HG02970 (cell line): ENCODE measurements around the gene KCNK3.

ENCODE experiments used
- ATAC-seq: cut with Tn5 transposase; IDR thresholded peaks from one replicate; pipeline ENCODE4 v1.9.1; 2021; ENCODE audit warnings: mild to moderate bottlenecking, moderate library complexity, moderate number of reproducible peaks; ENCODE audit not compliant: unreplicated experiment, low FRiP score

Gene KCNK3

DNA sequence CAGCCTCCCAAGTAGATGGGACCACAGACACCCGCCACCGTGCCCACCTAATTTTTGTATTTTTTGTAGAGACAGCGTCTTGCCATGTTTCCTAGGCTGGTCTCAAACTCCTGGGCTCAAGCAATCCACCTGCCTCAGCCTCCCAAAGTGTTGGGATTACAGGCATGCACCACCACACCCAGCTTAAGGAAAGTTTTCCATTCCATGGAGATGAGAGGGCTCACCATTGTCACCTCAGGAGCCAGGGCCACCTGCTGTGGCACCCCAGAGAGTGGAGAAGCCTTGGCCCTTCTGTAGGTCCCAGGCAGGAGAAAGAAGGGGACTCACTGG is 76.2 kb downstream of the KCNK3 start:
- no peak for ATAC-seq

DNA sequence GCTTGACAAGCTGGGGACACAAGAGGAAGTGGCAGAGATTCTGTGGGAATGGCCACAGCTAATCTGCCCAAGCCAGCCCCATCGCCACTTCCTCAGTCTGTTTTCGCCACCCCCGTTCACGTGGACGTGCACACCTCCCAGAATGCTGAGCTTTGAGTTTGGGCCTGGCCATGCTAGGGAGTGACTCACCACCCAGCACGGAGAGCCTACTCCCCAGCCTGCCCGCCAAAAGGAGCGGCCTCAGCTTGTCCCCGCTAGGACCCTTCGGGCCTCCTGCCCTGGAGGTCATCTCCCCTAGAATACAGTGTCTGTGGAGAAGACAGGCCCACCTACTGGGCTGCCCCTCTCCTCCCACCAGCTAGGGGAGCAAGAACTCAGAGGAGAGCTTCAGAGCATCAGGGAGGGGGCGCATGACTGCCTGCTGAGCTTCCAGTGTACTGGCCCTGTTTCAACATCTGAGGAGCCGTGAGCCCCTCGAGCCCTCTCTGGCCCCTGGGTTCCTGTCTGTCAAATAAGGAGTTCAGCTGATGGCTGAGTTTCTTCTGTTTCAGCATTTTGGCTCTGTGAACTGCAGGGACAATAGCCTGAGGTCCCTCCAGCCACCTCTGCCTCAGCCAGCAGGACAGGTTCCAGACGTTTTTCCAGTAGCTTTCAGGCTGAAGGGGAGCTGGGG is 76.7 kb downstream of the KCNK3 start:
- no peak for ATAC-seq

DNA sequence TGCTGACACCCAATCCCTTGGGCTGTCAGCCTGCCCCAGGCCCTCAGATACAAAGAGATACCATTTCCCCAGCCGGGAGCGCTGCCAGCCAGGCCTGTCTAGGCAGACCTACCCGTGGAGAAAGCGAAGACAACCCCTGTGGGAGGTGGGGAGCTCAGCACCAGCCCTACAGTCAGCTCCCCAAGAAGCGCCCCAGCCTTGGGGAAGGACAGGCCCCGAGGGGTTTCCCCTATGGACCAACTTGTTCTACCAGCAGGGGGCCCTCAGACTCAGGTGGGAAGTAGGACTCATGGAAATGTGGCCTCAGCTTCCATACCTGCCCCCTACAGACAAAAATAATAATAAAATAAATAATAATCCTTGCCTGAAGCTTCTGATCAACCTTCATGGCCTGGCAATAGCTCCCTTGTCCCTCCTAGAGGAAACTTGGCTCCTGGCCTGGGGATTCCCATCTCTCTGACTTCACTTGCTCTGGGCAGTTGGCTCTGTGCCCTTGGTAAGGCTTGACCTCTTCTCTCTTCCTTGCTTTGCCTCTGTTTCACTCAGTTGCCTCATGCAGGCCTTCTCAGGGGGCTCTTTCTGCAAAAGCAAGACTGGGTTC is 78.6 kb downstream of the KCNK3 start:
- ATAC-seq: no peak

DNA sequence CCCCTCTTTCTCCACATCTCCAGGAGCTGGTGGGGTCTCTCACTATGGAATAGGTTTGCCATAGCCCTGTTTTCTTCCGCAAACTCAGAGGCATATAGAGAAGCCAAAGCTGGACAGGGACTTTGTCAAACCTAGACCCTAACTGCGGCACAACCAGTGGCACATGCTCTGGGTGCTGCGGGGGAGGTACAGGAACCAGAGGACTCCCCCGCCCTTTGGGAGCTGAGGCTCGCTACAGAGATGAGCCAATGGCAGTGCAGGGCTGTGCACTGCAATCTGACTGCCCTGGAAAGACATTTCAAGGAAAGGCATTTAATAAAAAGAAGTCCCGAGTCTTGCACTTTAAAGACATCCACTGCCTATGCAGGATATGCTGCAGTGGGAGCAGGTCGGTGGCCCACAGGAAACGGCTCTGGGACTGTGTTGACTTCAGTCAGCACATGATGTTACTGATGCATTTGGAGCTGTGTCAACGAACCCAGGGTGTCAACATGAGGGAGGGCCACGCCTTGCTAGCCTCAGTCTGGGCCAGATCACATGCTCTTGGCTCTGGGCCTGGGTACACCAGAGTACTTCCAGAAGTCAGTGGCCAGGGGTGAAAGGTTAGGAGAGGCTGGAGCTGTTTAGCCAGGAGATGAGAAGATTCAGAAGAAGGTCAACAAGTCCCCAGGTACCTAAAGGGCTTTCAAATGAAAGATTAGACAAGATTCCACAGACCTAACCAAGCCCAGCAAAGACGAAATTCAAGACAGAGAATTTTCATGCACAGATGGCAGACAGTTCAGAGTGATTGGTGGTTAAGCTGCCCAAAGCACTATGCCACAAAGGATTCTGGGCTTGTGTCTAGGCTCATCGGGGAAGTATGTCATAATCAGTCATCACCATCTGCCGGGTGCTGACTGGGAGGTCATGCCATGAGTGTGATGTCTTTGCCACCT is 79.8 kb downstream of the KCNK3 start:
- no peak for ATAC-seq

DNA sequence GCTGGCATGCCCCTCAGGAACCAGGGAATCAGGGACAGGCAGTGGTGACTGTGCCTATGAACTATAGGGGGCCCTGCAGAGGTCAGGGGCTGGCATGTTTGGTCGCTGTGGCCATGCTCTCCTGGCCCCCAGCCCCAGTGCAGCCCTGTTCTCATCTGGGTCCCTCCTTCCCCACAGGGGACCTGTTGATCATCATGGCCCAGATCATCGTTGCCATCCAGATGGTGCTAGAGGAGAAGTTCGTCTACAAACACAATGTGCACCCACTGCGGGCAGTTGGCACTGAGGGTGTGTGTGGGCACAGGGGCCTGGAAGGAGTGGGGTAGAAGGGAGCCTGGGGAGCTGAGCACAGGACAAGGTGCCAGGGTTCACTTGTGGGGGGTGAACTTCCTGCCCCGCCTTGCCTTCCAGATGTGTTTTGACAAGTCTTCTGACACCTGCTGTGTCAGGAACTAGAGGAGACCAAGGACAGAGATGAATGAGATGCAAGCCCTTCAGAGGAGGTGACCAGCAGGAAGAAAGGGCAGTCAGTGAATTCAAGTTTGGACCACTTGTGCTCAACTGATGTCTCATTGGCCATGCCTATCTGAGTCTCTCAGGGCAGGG is 83.8 kb downstream of the KCNK3 start:
- no peak for ATAC-seq

DNA sequence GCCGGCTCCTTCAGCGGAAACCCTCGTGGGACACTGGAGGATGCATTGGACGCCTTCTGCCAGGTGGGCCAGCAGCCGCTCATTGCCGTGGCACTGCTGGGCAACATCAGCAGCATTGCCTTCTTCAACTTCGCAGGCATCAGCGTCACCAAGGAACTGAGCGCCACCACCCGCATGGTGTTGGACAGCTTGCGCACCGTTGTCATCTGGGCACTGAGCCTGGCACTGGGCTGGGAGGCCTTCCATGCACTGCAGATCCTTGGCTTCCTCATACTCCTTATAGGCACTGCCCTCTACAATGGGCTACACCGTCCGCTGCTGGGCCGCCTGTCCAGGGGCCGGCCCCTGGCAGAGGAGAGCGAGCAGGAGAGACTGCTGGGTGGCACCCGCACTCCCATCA is 85.6 kb downstream of the KCNK3 start:
- no peak for ATAC-seq

DNA sequence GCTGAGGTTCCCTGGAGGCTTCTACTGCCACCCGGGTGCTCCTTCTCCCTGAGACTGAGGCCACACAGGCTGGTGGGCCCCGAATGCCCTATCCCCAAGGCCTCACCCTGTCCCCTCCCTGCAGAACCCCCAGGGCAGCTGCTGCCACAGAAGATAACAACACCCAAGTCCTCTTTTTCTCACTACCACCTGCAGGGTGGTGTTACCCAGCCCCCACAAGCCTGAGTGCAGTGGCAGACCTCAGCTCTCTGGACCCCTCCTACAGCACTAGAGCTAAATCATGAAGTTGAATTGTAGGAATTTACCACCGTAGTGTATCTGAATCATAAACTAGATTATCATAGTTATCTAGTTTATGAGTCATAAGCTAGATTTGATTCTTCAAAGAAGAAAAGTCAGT is 86.0 kb downstream of the KCNK3 start:
- ATAC-seq: no peak

DNA sequence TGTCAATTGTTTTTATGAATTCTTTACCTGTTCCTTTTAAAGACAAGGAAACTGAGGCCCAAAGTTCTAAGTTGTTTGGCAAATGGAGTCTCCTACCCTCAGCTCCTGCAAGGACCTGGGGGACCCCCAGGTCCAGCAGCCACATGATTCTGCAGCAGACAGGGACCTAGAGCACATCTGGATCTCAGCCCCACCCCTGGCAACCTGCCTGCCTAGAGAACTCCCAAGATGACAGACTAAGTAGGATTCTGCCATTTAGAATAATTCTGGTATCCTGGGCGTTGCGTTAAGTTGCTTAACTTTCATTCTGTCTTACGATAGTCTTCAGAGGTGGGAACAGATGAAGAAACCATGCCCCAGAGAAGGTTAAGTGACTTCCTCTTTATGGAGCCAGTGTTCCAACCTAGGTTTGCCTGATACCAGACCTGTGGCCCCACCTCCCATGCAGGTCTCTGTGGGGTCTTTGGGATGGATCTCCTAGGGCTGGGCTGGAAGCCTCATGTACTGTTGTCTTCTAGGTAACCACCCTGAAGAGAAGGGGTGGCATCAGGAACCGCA is 87.8 kb downstream of the KCNK3 start:
- no peak for ATAC-seq
